HFF-Myc (cell line): ENCODE data around the gene HBA1.
"Not testable (repeated sequence)": the region's sequence is repeated elsewhere in the genome, so short reads cannot be mapped to it uniquely, and the experiment has no call there.

ENCODE experiments used
- DNase-seq: peaks from one replicate; pipeline ENCODE4 v3.0.0-alpha.2; 2011; ENCODE audit warnings: low read depth; ENCODE audit errors: extremely low read depth
- H3K4me3 ChIP-seq: replicated peaks from 2 replicates; pipeline ENCODE4 v1.5.1; 2011; ENCODE audit warnings: low read depth, mild to moderate bottlenecking, control low read depth, low read length
- CTCF ChIP-seq: IDR thresholded peaks from 2 replicates; pipeline ENCODE4 v1.5.1; 2012; ENCODE audit warnings: mild to moderate bottlenecking, low read depth, low read length, control low read depth; ENCODE audit errors: missing control alignments

The HBA1 gene

GRCh38 chr16:166375-167121 lies 9.9 kb upstream of the HBA1 start:
- no peak for TF ChIP-seq CTCF
- DNase-seq = no peak
- H3K4me3 ChIP-seq = no peak overlapping the region

- no peak overlapping the region for H3K4me3 ChIP-seq
- no peak for DNase-seq
- TF ChIP-seq CTCF = no peak
Observed at GRCh38 chr16:167122-167690, 9.3 kb upstream of the HBA1 start.

GRCh38 chr16:168424-168823 lies 8.1 kb upstream of the HBA1 start:
- TF ChIP-seq CTCF = no peak
- H3K4me3 ChIP-seq = no peak overlapping the region
- DNase-seq = no peak

- H3K4me3 ChIP-seq = no peak overlapping the region
- no peak for DNase-seq
- TF ChIP-seq CTCF = no peak
Observed at GRCh38 chr16:169014-169413, 7.5 kb upstream of the HBA1 start.

GRCh38 chr16:170088-170507 lies 6.4 kb upstream of the HBA1 start:
- H3K4me3 ChIP-seq = not testable (repeated sequence)

GRCh38 chr16:170788-171187 lies 5.7 kb upstream of the HBA1 start:
- H3K4me3 ChIP-seq = no peak overlapping the region
- TF ChIP-seq CTCF = no peak
- no peak for DNase-seq

More at GRCh38 chr16:170088-170507, 6.4 kb upstream of the HBA1 start:
- DNase-seq = not testable (repeated sequence)

DNA sequence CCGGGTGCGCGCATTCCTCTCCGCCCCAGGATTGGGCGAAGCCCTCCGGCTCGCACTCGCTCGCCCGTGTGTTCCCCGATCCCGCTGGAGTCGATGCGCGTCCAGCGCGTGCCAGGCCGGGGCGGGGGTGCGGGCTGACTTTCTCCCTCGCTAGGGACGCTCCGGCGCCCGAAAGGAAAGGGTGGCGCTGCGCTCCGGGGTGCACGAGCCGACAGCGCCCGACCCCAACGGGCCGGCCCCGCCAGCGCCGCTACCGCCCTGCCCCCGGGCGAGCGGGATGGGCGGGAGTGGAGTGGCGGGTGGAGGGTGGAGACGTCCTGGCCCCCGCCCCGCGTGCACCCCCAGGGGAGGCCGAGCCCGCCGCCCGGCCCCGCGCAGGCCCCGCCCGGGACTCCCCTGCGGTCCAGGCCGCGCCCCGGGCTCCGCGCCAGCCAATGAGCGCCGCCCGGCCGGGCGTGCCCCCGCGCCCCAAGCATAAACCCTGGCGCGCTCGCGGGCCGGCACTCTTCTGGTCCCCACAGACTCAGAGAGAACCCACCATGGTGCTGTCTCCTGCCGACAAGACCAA lies 4.0 kb upstream of the HBA1 start, which contains the start of gene HBA2:
TSS of gene HBA2 (plus strand) at position 503 of the 568 bp plus-strand sequence. CDS start at position 540, 37 bp downstream.
- H3K4me3 ChIP-seq, DNase-seq: not testable (repeated sequence)

GRCh38 chr16:173211-173854 lies 3.1 kb upstream of the HBA1 start:
- not testable (repeated sequence) for H3K4me3 ChIP-seq, DNase-seq

- DNase-seq = not testable (repeated sequence)
Observed at GRCh38 chr16:173928-174769, 2.3 kb upstream of the HBA1 start.

More at GRCh38 chr16:173928-174769, 2.3 kb upstream of the HBA1 start:
- H3K4me3 ChIP-seq = not testable (repeated sequence)
